GM19468 (cell line): Measurements from ENCODE around the gene SLC25A14.
"Not testable (repeated sequence)": the region's sequence is repeated elsewhere in the genome, so short reads cannot be mapped to it uniquely, and the experiment has no call there.

Experiments
- ATAC-seq: cut with Tn5 transposase; IDR thresholded peaks from one replicate; pipeline ENCODE4 v1.9.1; 2021; ENCODE audit warnings: mild to moderate bottlenecking, moderate library complexity, moderate number of reproducible peaks; ENCODE audit not compliant: unreplicated experiment; ENCODE audit errors: extremely low read depth

The SLC25A14 gene, protein sequence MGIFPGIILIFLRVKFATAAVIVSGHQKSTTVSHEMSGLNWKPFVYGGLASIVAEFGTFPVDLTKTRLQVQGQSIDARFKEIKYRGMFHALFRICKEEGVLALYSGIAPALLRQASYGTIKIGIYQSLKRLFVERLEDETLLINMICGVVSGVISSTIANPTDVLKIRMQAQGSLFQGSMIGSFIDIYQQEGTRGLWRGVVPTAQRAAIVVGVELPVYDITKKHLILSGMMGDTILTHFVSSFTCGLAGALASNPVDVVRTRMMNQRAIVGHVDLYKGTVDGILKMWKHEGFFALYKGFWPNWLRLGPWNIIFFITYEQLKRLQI

DNA sequence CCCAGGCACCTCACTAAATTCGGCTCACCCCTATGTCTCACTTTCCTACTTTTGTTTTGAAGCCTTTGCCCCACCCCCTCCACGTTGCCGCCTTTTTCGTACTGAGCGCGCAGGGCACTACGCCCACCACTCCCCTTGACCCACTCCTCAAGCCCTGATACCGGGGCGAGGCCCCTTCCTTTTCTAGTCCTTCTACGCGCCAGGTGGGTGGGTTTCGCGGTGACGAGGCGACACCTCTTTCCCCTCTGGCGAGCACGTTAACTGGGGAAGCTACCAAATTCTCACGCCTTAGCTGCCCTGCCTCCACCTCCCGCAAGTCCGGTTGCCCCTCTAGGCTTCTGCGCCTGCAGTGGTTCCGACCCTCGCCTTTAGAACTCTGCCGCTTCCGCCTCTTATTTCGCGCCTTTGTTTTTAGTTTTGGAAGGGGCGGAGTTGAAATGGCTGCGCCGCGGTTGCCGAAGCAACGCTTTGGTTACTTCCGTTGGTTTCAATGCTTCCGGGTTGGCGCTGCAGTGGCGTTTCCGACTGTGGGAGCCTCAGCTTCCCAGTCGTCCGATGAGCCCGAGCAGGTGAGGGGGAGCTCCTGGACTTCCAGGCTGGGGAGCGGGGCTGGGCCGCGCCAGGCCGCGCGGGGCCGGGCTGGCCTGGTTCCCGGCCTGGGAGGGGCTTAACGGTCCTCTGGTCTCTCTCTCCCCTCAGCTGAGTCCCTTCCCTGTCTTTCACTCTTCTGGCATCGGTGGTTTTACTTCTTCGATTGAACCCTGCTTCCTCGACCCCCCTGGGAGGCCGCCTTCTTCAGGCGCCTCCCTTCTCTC lies at the start of gene SLC25A14:
TSS of gene SLC25A14 (plus strand) at position 512 of the 815 bp plus-strand sequence. CDS start 360 bp downstream, outside the sequence.
- ATAC-seq, result peak; percentile 88

DNA sequence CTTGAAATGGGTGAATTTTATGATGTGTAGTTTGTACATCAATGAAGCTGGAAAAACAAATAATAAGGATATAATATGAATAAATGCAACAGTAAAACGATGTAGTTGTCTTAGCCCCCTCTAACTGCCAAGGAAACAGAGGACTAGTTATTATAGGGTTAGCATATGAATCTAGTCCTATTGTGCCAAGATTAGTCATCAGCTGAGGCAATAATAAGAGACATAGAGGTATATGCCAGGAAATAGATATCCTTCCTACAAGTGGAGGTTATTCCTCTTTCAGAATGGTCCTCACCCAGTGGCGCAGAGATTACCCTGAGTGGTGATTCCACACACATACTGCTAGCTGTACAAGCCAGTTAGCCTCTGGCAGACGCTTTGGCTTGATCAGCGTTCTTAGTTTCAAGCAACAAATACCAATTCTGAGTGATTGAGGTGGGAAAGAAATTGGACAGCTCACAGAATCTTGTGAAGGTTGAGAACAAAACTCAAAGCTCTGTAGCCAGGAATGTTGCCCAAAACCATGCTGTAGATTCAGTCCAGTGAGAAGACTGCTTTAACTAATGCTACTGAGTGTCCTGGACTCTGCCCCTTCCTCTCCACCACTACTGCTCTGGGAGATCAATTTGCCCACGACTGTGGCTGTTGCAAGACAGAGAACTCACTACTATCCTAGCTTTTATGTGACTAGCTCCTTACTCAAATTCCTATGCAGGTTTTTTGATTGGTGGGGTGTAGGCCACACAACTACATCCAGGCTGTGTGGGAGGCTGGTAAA lies 44.0 kb upstream of the SLC25A14 start:
- ATAC-seq, result no peak

DNA sequence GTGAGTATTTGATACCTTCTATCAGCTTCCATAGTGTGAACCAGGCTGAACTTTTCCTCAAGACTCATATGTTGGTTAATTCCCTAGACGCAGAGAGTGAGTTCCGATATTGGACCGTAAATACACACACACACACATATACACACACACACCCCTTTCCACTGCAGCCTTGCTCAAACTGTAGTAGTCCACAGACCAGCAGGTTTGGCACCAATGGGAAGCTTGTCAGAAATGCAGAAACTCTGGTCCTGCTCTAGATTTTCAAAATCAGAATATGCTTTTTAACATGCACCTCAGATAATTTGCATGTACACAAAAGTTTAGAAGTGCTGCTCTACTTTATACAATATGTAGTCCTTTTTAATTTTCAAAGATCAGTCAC lies 43.4 kb upstream of the SLC25A14 start:
- ATAC-seq, result no peak

DNA sequence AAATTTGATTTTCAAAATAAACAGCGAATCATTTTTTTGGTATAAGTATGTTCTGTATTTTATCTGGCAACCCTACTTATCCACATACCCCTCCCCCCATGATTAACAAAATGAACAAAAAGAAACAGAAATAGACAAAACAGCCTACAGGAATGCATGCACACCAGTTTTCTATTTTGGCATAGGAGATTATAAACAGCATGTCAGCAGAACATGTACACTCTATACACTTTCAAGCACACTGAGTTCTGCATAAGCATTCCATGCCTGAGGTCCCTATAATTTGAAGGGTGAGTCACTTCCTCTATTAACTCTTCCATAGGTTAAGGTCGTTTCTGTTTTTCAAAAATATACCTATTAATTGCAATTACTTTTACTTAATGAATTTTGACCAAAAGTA lies 43.0 kb upstream of the SLC25A14 start:
- no peak for ATAC-seq

DNA sequence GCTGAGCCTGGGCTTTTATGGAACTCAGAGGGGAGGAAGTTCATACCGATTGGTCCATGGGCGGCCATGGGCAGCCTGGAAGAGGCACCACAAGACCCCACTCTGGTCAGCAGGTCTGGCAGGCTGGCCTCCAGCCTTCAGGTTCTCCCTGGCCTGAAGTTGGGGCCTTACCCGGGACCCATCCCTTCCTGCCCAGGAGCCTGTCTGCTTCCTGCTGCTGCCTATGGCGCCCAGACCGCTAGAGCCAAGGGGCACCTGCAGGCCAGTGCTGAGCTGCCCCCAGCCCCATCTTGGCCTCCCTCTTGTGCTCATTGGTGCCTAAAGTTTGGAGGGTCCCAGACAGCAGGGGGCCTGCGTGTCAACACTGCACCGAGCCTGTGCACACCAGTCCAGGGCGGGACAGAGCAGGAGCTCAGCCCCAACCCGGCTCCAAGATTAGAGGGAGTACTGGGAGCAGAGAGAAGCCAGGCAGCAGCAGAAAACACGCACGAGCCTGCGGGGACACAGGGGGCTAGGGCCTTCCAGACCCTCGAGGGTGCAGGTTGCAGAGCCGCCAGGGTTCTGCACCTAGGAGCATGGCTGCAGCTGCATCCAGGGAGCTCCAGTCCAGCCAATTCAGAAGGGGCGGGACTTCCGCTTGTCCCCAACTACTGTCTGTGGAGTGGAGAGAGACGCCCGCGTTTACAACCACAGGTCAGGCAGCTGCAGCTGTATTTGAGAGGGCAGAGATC lies 40.3 kb upstream of the SLC25A14 start:
- no peak for ATAC-seq

DNA sequence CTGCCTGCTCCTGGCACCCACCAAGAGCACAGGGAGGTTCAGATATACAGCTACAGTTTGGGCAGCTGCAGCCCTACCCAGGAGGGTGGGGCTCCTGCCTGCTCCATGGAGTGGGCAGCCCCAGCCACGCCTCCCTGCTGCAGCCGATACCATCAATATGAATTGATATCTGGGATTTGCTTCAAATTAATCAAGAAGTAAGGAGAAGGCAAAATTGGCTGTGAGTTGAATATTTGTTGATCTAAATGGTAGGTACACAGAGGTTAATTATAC lies 39.8 kb upstream of the SLC25A14 start:
- no peak for ATAC-seq

DNA sequence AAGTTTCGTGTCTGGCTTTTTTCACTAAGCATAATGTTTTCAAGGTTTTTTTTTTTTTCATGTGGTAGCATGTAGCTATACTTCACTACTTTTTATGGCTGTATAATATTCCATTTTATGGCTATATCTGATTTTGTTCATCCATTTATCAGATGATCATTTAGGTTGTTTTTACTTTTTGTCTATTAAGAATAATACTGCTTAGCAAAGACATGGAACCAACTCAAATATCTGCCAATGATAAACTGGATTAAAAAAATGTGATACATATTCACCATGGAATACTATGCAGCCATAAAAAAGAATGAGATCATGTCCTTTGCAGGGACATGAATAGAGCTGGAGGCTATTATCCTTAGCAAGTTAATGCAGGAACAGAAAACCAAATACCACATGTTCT lies 38.3 kb upstream of the SLC25A14 start:
- no peak for ATAC-seq

DNA sequence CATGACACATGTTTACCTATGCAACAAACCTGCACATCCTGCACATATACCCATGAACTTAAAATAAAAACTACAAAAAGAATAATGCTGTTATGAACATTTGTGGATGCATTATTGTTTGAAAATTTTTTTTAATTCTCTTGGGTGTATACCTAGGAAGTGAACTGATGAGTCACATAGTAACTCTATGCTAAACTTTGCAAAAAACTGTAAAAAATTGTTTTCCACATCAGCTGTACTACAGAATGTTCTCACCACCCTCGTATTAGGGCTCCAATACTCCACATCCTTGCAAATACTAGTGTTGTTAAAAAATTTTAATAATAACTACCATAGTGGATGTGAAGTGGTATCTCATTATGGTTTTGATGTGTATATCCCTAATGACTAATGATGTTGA lies 37.7 kb upstream of the SLC25A14 start:
- ATAC-seq, result no peak

DNA sequence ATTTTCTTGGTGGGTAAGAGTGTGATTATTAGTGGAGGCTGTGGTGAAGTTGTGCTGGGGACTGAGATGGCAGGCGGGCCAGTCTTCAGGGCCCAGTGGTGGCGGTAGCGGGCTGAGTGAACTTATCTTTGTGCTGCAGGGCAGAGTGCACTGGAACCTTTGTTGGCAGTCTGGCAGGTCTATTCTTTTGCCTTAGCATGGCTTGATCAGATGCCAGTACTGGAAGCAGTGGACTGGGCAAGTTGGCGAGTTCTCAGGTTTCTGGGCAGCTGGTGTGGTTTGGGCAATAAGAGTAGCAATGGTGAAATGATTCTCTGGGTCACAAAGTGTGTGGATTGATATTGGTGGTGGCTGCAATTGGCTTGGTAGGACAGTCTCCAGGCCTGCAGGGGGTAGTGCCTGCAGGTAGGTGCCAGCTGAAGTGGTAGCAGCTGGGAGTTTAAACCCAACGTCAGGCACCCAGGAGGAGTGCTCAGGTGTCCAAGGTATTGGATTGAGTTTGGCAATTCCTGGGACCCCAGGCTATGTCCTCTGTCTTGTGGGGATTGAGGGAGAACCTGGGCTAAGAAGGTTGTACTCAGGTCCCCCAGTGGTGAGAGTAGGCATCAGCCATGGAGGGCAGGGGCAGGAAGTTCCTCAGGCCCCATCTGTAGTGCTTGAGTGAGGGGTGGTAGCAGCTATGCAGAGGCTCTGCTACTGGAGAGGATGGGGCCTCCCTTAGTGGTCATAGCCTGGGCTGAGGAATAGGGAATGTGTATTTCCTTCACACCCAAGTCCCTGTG lies 34.9 kb upstream of the SLC25A14 start:
- no peak for ATAC-seq

DNA sequence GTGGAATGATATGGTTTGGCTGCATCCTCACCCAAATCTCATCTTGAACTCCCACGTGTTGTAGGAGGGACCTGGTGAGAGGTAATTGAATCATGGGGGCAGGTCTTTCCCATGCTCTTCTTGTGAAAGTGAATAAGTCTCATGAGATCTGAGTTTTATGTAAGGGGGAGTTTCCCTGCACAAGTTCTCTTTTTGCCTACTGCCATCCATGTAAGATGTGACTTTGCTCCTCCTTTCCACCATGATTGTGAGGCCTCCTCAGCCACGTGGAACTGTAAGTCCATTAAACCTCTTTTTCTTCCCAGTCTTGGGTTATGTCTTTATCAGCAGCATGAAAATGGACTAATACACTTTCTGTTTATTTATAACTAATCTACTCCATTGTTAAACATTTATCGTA lies 19.8 kb upstream of the SLC25A14 start:
- not testable (repeated sequence) for ATAC-seq

DNA sequence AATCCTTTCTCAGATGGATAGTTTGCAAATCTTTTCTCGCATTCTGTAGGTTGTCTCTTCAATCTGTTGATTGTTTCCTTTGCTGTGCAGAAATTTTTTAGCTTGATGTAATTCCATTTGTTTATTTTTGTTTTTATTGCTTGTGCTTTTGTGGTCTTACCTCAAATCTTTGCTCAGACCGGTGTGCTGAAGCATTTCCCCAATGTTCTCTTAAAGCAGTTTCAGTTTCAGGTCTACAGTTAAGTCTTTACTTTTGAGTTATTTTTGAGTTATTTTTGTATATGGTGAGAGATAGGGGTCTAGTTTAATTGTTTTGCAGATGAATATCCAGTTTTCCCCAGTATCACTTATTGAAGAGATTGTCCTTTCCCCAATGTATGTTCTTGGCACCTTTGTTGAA lies 18.2 kb upstream of the SLC25A14 start:
- no peak for ATAC-seq

DNA sequence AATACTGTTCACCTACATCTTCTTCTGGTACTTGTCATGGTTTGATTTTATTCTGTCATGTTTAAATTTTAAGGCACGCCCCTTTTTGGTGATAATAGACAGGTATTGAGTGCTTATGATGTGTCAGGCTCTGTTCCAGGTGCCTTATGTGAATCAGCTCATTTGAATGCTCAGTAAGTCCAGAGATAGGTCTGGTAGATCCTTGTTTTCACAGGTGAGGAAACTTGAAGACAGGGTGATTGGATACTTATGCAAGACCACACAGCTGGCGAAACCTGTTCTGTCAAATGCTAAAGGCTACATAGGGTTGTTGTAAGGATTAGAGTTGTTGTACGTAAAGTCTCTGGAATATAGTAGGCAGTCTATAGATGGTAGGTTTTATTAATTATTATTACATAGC lies 9.6 kb upstream of the SLC25A14 start:
- no peak for ATAC-seq

DNA sequence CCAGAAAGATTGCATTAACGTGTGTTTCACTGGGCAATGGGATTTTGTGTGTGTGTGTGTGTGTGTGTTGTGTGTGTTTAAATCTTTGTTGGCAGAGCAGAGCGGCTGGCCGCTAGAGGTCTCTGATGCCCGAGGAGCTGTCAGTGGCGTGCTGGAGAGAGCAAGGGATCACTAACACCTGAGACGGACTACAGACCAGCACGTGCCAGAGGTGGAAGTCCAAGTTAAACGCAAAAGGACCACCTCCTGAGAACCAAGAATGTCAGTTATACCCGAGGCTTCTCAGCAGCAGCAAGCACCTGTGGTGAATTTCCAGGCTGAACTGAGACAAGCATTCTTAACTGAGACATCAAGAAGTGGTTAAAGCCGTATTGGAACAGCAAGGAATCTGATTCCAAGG lies 9.0 kb upstream of the SLC25A14 start:
- ATAC-seq, result no peak

DNA sequence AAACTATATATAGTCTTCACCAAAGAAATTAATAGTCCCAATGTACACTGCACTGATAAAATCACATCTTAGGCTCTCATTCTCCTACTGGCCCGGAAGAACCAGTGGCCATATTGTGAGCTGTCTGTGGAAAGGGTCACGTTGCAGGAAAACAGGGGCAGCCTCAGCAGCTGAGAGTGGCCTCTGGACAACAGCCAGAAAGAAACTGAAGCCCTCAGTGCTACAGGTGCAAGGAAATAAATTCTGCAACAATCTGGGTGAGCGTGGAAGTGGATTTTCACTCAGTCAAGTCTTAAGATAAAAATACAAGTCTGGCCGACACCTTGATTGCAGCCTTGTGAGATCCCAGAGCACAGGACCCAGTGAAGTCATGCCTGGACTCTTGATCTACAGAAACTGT lies 3.2 kb upstream of the SLC25A14 start:
- ATAC-seq, result no peak

DNA sequence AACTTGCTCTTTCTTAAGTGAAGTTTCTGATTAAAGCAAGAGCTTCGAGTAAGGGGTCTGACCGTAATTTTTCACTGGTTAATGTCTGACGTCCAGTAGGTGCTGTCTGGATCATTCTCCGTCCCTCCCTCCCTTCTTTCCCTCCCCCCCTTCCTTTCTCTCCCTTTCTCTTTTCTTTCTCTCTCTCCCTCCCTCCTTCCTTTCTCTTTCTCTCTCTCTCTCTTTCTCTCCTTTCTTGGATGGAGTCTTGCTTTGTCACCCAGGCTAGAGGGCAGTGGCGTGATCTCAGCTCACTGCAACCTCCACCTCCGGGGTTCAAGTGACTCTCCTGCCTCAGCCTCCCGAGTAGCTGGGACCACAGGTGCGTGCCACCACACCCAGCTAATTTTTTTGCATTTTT lies 850 bp upstream of the SLC25A14 start:
- ATAC-seq, result not testable (repeated sequence)

DNA sequence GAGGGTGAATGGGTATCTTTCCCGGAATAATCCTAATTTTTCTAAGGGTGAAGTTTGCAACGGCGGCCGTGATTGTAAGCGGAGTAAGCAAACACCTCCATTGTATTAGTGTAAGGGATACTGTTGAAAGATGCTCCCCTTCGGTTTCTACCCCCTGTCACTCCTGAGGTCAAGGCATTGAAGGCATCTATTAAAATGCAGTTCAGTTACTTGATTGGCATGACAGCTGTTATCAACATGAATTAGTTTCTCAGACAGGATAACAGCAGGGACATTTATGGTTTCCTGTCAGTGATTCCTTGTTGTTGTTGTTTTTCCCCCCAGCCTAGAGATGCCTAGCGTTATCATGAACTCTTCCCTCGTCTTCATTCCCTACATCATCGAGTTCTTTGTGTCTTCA lies 552 bp downstream of the SLC25A14 start:
- no peak for ATAC-seq

DNA sequence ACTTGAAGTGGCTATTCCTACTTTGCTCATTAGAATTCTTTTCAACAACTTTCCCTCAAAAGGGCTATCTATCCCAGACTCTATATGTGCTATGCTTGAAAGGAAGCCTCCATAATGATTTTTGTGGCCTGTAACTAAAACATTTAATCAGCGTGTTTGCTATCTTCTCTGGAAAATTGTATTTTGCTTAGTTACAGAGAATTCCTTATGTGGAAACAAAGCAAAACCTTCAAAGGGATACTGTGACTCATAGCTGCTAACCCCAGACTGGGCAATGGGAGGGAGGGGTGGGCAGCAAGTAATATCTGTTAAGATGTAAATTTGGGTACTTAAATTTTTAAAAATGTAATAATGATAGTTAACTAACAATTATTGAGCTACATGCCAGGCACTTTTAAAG lies 3.7 kb downstream of the SLC25A14 start:
- no peak for ATAC-seq

DNA sequence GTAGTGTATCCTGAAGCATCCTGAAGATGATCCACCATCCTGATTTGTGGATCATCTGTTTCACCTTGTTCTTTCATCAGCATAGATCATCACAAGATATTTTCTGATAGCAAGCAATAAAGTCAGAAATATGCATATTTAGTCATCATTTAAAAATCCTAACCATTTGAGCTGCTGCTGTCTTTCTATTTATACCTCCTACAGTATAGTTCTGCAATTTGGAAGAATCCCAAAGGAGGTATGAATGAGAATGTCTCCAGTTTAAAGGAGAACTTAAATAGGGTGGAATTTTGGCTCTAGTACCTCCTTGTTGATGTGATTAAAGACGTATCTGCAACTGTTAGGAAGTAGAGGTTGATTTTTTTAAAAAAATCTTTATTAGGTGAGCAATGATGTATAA lies 7.6 kb downstream of the SLC25A14 start:
- no peak for ATAC-seq

DNA sequence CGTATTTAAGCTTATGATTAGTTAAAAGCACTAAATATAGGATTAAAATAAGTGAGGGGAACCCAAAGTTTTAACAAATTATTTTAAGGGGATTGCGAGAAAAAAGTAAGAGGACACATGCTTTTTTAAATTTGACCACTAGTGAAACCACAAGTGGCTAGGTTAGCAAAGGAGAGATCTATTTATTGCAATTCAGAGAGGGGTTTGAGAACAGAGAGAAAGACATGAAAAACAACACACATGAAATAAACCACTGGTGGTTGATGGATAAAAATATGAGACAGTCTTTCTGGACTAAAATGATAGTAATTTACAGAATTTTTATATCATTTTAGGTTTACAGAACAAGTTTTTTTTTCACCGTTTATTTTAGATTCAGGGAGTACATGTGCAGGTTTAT lies 11.8 kb downstream of the SLC25A14 start:
- ATAC-seq, result no peak

DNA sequence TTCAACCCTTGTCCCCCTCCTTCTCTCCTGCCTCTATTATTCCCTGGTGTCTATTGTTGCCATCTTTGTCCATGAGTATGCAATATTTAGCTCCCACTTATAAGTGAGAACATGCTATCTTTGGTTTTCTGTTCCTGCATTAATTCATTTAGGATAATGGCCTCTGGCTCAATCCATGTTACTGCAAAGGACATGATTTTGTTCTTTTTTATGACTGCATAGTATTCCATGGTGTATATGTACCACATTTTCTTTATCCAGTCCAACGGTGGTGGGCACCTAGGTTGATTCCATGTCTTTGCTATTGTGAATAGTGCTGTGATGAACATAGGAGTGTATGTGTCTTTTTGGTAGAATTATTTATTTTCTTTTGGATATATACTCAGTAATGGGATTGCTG lies 12.3 kb downstream of the SLC25A14 start:
- not testable (repeated sequence) for ATAC-seq
